Stimulated activated CD4-positive, alpha-beta T cell treated with anti-CD3 and anti-CD28 coated beads, TNF-alpha, amount 100 ng/mL, for 48 hours (primary cell): ENCODE results near the gene EP300.
"Not testable (repeated sequence)": the region's sequence is repeated elsewhere in the genome, so short reads cannot be mapped to it uniquely, and the experiment has no call there.

Experiments used
- DNase-seq, 3 donors: peaks; one replicate each; pipeline ENCODE4 v3.0.0-alpha.2; 2020; ENCODE audit warnings: low read depth in 3 of 3

The EP300 gene

DNA sequence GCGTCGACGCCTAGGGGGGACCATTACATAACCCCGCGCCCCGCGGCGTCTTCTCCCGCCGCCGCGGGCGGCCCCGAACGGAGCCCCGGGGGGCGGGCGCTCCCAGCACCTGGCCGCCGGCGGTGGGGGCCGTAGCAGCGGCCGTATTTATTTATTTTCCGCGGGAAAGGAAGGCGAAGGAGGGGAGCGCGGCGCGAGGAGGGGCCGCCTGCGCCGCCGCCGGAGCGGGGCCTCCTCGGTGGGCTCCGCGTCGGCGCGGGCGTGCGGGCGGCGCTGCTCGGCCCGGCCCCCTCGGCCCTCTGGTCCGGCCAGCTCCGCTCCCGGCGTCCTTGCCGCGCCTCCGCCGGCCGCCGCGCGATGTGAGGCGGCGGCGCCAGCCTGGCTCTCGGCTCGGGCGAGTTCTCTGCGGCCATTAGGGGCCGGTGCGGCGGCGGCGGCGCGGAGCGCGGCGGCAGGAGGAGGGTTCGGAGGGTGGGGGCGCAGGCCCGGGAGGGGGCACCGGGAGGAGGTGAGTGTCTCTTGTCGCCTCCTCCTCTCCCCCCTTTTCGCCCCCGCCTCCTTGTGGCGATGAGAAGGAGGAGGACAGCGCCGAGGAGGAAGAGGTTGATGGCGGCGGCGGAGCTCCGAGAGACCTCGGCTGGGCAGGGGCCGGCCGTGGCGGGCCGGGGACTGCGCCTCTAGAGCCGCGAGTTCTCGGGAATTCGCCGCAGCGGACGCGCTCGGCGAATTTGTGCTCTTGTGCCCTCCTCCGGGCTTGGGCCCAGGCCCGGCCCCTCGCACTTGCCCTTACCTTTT, at the start of gene EP300:
EP300 (plus strand) TSS at position 570 of the 795 bp plus-strand sequence. CDS start 413 bp downstream, outside the sequence.
- DNase-seq: peak; percentile 58 to 75 (median 69)

DNA sequence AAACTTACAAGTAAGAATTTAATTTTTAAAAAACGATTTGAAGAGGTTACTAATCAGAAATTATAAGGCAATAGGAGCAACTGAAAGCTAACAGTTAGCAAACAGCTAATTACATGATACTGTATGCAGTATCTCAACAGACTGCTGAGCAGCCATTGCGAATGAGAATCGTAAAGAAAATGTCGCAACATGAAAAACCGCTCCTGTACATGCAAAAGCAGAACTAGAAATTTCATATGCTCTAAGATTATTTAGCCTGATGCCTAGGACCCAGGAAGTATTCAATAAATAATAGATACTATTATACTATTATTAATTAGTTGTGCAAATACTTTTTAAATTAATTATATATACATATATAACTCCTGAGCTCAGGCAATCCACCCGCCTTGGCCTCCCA, 48.7 kb upstream of the EP300 start:
- no peak for DNase-seq

DNA sequence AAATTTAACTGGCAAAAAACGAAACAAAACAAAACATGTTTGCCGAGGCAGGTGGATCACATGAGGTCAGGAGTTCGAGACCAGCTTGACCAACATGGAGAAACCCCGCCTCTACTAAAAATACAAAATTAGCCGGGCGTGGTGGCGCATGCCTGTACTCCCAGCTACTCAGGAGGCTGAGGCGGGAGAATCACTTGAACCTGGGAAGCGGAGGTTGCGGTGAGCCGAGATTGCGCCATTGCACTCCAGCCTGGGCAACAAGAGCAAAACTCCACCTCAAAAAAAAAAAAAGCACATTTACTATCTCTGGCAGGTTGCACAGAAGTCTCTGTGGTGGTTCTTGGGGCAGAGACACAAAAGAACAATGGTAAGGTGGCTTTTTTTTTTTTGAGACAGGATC, 46.8 kb upstream of the EP300 start:
- DNase-seq: not testable (repeated sequence)

DNA sequence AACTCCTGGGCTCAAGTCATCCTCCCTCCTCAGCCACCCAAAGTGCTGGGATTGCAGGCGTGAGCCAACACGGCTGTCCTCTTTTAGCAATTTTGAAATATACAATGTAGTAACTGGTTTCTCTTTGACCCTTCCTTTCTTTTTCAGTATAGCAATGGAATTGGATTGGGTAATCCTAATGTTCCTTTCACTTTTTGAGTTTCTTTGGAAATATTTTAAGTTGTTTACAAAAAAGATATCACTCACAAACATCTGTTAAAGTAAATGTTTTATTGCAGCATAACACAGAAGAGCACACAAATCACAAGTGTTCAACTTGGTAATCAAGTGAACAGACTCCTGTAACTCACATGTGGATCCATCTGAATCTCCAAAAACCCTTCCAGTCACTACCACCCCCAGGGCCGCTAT, 44.6 kb upstream of the EP300 start:
- no peak for DNase-seq

DNA sequence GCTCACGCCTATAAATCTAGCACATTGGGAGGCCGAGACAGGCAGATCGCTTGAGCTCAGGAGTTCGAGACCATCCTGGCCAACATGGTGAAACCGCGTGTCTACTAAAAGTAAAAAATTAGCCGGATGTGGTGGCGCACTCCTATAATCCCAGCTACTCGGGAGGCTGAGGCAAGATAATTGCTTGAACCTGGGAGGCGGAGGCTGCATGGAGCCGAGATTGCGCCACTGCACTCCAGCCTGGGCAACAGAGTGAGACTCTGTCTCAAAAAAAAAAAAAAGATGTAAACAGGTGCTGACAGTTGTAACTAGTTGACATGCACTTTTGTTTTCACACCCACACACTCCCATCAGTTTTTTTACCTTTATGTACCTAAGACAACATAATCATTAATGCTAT, 44.0 kb upstream of the EP300 start:
- DNase-seq: not testable (repeated sequence)

DNA sequence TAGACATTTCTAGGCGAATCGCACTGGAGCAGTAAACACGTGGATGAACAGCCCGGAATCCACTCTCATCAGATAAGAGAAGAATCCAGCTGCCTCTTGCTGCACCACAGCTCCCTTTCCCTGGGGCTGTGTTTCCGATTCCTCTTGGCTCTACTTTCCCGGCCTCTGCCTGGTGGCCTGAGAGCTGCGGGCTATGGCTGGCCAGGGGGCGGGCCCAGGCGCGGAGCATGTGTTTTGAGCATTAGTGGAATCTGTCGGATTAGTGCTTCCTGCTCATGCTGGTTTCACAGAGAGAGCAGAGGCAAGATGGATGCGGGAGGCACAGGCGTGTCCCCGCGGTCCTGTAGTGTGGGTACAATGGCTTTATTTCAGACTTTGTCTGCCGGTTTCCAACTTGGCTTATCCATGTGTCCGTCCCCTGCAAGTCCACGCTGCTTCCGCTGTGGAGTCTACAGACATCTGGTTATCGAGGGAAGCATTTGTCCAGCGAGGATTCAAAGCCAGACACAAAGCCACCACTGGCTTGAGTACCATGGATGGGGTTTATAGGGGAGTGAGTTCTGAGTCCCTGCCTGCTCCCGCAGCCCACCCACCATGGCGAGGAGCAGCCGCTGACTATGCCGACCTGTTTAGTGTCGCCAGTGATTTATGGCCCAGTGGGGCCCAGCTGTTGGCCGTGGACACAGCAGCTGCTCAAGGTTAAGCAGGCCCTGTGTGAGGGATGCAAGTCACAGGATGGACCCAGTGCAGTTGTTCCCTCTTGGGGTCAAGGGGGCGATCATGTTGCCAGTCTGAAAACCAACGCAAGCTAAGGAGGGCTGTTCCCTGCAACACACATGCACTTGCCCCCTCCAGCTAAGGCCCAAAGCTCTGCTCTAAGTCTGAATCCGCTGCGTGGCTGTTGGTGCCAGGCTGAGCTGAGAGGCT, 43.3 kb upstream of the EP300 start:
- DNase-seq: no peak

DNA sequence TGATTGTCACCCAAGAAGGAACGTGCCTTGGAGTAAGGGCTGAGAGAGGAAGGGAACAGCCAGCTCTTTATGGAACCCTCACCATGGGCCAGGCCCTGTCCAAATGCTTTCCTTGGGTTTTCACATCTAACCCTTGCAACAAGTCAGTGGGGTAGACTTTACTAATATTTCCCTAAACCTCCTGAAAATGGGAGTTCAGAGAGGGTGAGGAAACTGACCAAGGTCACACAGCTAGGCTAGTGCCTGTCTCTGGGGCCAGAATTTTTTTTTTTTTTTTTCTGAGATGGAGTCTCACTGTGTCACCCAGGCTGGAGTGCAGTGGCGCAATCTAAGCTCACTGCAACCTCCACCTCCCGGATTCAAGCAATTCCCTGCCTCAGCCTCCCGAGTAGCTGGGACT, 42.6 kb upstream of the EP300 start:
- DNase-seq: not testable (repeated sequence)

DNA sequence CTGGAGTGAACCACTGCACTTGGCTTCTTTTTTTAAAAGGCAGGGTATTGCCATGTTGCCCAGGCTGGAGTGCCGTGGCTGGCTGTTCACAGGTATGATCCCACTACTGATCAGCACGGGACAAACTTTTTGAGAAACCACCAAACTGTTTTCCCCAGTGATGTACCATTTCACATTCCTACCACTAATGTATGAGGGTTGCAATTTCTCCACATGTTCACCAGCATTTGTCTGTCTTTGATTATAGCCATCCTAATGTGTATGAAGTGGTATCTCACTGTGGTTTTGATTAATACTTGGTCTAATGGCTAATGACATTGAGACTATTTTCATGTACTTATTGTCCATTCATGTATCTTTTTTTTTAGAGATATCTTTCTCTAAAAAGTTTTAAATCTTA, 41.5 kb upstream of the EP300 start:
- DNase-seq: no peak

DNA sequence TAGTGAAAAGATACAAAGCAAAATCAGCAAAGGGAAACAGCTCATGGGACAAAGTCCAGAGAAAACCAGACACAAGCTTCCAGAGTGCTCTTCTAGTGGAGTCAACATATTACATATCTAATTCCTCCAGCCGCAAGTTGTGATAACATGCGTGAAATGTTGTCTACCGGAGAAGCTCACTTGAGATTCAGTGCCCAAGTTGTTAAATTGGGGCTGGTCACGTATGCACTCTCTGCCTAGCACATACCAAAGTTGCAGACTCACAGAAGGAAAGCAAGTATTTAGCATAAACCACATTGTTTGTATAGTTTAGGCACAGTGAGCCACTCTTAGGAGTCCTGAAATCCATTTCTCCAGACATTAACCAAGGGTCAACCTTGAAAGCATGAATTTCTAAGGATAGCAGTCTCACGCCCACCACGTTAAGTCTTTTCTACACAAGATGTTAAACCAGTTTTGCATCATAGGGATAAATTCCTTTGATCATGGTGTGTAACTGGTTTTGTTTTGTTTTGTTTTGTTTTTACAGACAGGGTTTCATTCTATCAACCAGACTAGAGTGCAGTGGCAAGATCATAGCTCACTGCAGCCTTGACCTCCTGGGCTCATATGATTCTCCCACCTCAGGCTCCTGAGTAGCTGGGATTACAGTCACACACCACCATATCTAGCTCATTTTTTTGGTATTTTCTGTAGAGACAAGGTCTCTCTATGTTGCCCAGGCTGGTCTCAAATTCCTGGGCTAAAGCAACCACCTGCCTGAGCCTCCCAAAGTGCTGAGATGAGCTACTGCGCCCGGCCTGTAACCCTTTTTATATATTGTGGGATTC, 39.5 kb upstream of the EP300 start:
- no peak for DNase-seq

DNA sequence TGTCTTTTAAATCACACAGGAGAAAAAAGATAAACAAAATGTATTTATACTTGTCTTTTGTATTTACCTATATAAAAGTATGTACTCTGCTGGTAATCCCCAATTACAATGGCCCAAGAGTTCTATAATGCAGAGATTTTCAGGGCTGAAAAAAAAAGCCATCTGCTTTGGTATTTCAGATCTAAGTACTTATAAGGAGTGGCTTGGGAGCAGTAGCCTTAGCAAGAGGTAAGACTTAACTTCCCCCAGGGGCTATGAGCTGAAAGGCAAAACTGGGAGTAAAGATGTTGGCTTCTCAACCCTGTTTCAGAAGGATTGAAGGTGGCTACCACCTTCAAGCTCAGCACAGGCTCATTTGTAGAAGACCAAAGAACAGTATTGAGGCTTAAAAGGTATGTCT, 35.3 kb upstream of the EP300 start:
- DNase-seq: no peak

DNA sequence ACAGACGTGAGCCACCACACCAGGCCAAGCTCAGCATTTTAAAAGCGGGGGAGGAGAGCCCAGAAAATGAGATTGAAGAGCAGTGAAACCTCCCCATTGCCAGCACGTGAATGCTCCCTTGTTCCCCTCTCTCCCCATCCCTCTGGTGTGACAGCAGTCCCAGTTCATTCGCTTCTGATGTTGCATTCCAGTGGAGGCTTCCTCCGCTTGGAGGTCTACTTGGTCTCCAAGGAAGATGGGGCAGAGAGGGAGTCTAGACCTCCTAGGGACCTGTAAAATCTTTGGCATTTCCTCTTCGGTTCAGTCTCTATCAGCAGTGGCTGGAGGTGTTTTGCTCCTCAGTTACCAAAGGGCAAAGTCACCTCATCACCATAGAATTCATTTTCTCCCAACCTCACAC, 30.2 kb upstream of the EP300 start:
- DNase-seq: no peak

DNA sequence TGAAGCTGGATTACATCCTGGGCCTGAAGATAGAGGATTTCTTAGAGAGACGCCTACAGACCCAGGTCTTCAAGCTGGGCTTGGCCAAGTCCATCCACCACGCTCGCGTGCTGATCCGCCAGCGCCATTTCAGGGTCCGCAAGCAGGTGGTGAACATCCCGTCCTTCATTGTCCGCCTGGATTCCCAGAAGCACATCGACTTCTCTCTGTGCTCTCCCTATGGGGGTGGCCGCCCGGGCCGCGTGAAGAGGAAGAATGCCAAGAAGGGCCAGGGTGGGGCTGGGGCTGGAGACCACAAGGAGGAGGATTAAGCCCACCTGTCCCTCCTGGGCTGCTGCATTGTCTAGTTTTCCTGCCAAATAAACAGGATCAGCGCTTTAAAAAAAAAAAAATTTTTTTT, 28.1 kb upstream of the EP300 start:
- not testable (repeated sequence) for DNase-seq

DNA sequence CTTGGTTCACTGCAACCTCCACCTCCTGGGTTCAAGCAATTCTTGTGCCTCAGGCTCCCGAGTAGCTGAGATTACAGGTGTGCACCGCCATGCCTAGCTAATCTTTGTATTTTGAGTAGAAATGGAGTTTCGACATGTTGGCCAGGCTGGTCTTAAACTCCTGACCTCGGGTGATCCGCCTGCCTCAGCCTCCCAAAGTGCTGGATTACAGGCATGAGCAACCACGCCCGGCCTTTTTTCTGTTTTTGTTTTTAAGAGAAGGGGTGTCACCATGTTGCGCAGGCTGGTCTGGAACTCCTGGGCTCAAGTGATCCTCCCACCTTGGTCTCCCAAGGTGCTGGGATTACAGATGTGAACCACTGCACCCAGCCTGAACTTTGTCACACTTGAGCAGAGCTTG, 26.1 kb upstream of the EP300 start:
- not testable (repeated sequence) for DNase-seq

DNA sequence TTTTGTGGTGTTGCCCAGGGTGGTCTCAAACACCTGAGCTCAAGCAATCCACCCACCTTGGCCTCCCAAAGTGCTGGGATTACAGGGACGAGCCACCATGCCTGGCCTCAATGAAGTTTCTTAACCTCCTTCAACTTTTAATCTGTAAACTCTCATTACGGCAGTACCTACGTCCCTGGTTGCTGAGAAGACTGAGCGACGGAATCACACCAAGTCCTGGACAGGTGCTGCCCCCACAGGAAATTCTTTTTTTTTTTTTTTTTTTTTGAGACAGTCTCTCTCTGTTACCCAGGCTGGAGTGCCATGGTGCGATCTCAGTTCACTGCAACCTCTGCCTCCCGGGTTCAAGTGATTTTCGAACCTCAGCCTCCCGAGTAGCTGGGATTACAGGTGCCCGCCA, 24.4 kb upstream of the EP300 start:
- not testable (repeated sequence) for DNase-seq

DNA sequence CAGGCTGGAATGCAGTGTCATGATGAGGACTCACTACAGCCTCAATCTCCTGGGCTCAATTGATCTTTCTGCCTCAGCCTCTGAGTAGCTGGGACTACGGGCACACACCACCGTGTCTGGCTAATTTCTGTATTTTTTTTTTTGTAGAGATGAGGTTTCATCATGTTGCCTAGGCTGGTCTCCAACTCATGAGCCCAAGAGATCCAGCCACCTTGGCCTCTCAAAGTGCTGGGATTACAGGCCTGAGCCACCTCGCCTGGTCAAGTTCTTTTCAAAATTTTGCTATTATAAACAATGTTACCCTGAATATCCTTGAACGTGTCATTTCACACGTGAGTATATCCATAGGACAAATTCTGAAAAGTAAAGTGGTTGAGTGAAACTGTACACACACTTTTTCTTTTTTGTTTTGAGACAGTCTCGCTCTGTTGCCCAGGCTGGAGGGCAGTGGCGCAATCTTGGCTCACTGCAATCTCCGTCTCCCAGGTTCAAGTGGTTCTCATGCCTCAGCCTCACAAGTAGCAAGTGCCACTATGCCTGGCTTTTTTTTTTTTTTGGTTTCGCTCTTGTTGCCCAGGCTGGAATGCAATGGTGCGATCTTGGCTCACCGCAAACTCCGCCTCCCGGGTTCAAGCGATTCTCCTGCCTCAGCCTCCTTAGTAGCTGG, 21.6 kb upstream of the EP300 start:
- DNase-seq: no peak

DNA sequence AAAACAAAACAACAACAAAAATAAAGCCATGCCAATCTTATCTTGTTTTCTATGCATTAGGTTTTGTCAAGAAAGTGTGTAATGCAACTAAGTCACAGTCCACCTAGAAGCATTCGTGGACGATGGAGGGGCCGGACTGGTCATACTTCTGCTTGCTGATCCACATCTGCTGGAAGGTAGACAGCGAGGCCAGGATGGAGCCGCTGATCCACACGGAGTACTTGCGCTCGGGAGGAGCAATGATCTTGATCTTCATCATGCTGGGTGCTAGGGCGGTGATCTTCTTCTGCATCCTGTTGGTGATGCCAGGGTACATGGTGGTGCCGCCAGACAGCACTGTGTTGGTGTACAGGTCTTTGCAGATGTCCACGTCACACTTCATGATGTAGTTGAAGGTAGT, 18.3 kb upstream of the EP300 start:
- no peak for DNase-seq

DNA sequence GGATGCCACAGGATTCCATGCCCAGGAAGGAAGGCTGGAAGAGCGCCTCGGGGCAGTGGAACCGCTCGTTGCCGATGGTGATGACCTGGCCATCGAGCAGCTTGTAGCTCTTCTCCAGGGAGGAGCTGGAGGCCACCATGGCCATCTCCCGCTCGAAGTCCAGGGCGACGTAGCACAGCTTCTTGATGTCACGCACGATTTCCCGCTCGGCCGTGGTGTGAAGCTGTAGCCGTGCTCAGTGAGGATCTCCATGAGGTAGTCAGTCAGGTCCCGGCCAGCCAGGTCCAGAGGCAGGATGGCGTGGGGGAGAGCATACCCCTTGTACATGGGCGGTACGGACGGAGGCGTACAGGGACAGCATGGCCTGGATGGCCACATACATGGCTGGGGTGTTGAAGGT, 17.9 kb upstream of the EP300 start:
- no peak for DNase-seq

DNA sequence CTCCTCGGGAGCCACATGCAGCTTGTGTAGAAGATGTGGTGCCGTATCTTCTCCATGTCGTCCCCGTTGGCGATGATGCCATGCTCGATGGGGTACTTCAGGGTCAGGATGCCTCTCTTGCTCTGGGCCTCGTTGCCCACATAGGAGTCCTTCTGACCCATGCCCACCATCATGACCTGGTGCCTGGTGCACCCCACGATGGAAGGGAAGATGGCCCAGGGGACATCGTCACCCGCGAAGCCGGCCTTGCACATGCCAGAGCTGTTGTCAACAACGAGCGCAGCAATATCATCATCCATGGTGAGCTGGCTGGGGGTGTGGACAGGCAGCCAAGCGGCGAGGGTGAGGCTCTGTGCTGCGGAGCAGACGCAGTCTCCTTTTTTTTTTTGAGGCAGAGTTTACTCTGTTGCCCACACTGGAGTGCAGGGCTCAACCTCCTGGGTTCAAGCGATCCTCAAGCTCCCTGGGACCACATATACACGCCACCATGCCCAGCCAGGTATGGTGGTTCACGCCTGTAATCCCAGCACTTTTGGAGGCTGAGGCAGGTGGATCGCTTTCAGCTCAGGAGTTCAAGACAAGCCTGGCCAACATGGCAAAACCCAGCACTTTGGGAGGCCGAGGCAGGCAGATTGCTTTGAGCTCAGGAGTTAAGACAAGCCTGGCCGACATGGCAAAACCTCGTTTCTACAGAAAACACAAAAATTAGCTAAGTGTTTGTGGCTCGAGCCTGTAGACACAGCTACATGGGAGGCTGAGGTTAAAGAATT, 17.3 kb upstream of the EP300 start:
- DNase-seq: no peak

DNA sequence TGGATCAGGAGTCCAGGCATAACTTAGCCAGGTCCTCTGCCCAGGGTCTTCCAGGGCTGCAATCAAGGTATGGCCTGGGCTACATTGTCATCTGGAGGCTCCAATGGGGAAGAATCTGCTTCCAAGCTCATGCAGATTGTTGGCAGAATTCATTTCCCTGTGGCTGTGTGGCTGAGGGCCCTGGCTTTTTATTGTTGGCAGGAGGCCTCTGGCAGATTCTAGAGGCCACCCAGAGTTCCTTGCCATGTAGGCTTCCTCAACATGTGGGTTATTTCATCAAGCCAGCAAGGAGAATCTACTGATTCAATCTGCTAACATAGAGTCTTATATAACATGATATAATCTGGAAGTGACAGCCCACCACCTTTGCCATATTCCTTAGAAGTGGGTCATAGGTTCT, 16.4 kb upstream of the EP300 start:
- DNase-seq: no peak

DNA sequence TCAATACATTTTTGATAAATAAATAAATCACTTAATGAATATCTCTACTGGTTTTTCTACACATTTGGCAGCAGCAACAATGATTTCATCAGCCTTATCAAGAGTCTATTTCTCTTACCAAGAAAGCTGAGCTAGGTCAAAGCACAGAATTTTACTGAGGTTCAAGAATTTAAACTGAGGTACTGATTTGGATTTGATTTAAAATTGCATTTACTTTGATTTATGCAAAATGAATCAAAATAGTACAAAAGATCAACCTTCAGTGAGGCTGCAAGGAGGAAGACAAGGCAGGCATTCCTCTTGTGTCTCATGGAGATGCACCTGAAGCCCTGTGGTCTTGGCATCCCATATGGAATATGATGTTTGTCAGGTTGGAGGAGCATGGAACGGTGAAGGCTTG, 15.5 kb upstream of the EP300 start:
- no peak for DNase-seq

DNA sequence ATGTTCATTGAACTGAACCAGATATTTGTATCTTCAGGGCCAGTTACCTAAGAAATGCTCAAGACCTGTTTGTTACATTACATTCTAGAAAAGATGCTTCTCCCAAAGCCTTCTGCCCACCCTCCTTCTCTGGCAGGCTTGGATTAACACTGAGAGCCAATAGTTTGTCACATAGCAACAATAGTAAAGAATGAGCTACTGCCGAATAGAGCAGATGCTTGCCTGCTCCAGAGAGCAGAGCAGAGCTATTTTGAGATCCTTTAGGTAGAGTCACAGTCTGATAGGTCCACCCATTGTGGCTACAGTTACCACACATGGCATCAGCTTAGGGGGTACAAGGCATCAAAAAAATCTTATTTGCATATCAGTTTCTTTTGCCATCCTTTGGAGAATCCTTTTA, 13.5 kb upstream of the EP300 start:
- DNase-seq: no peak
